ENCODE results near the gene EPHB2. TPM values are rescaled to one million over a fixed set of nuclear protein-coding genes. Genes with fewer than 3 reads are reported as not detected.

EPHB2 gene
- total and polyA plus RNA-seq, 12 donors, result 0.15 to 5.0 (median 0.85) TPM

DNA sequence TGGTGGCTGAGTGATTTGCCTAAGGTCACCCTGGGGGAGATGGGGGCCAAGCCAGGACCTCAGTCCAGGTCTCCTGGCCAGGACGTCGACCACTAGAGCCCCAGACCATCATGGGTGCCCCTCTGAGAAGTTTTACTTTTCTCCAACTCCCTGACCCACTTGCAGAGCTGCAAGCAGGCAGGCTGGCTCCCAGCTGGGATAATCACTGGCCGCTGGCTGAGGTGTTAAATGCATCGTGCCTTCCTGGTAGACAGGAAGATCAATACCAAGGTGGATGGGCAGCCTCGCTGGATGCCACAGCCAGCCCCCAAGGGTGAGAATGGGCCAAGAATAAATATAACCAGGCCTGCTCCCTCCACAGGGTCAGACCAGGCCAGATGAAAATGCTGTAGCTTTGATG, 106.2 kb downstream of the EPHB2 start:
- intact Hi-C loops (cut with DNase I), result loop anchor here in 2 of 10 donors (5.0 to 10.0 kb wide), 2 partner anchors 45 to 68 kb away; no protein-coding TSS in a partner anchor
- WGBS, 2 donors, result 90 to 92% methylated on average over 5 of the region's 5 CpGs
- TF ChIP-seq, protein P1, sequence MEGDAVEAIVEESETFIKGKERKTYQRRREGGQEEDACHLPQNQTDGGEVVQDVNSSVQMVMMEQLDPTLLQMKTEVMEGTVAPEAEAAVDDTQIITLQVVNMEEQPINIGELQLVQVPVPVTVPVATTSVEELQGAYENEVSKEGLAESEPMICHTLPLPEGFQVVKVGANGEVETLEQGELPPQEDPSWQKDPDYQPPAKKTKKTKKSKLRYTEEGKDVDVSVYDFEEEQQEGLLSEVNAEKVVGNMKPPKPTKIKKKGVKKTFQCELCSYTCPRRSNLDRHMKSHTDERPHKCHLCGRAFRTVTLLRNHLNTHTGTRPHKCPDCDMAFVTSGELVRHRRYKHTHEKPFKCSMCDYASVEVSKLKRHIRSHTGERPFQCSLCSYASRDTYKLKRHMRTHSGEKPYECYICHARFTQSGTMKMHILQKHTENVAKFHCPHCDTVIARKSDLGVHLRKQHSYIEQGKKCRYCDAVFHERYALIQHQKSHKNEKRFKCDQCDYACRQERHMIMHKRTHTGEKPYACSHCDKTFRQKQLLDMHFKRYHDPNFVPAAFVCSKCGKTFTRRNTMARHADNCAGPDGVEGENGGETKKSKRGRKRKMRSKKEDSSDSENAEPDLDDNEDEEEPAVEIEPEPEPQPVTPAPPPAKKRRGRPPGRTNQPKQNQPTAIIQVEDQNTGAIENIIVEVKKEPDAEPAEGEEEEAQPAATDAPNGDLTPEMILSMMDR (IDR thresholded peaks at IDR 0.05), result no peak
- Histone ChIP-seq H3K27ac (no peak overlapping the region), H3K4me3 (no peak overlapping the region), H3K4me1 (peaks cover 0 to 9% (median 2%) of the 10 kb centered on the region in 9 donors), H3K9me3 (no peaks in the 10 kb centered on the region), H3K27me3 (no peaks in the 10 kb centered on the region), H3K36me3 (no peaks in the 10 kb centered on the region)
- ATAC-seq (no peak), DNase-seq (no peak)

DNA sequence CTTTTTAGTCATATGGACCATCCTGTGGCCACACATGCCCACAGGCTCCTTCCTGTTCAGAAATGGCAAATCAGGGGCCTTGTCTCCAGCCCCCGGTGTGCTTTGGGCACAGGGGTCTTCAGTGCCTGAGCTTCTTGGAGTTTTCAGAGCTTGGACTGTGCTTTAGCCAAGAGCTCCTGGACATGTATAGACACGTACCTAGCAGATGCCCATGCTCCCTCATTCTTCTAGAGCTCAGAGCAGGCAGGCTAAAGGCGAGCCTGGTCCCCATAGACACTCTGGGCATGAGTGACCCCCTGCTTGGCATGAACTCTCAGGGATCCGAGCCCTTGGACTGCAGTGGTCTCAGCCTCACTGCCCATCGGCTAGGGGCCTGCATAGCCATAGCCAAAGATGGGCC, 106.8 kb downstream of the EPHB2 start:
- intact Hi-C loops (cut with DNase I), result loop anchor here in 2 of 10 donors (5.0 to 10.0 kb wide), 2 partner anchors 45 to 67 kb away; no protein-coding TSS in a partner anchor
- Histone ChIP-seq H3K4me1 (peaks cover 0 to 9% (median 2%) of the 10 kb centered on the region in 9 donors), H3K36me3 (no peaks in the 10 kb centered on the region), H3K27ac (no peak overlapping the region), H3K27me3 (no peaks in the 10 kb centered on the region), H3K9me3 (no peaks in the 10 kb centered on the region), H3K4me3 (no peak overlapping the region)
- TF ChIP-seq, protein P1 (IDR thresholded peaks at IDR 0.05), result no peak
- WGBS, 2 donors, result 81 to 91% methylated on average over 5 of the region's 5 CpGs
- DNase-seq, result no peak
- no peak for ATAC-seq

DNA sequence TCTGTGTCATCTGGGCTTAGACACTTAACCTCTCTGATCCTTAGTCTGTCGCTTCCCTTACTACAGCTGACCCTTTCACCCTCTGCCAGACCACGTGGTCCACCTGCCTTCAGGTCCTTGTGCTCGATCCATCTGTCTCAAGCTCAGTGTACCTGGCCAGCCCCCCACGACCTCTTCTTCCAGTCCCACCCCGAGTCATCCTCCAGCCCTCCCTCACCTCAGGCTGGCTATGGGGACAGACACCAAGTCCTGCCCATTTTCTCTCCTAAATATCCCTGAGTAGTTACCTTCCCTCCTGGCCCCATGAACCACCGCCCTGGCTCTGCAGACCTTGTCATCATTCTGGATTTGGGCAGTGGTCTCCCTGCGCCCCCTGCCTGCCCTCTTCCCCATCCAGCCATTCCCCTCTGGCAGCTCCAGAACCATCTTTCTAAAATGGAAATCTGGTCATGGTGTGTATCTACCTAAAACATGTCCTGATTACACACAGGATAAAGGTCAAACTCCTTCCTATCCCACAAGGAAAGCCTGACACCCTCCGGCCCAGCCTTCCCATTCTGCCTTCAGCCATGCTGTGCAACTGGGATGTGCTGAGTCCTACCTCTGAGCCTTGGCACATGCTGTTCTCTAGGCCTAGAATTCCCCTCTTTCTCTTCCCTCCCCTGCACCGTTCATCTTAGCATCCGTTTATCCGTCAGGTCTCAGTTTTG, 107.6 kb downstream of the EPHB2 start:
- TF ChIP-seq, protein P1 (IDR thresholded peaks at IDR 0.05), result no peak
- ATAC-seq (no peak), DNase-seq (no peak)
- intact Hi-C loops (cut with DNase I), result loop anchor here in 2 of 10 donors (5.0 to 10.0 kb wide), 2 partner anchors 44 to 67 kb away; no protein-coding TSS in a partner anchor
- H3K36me3 ChIP-seq, result no peaks in the 10 kb centered on the region
- no peak overlapping the region for H3K27ac ChIP-seq
- H3K27me3 ChIP-seq, result no peaks in the 10 kb centered on the region
- H3K4me3 ChIP-seq, result no peak overlapping the region
- H3K9me3 ChIP-seq, result no peaks in the 10 kb centered on the region
- peaks cover 0 to 9% (median 2%) of the 10 kb centered on the region in 9 donors for H3K4me1 ChIP-seq
- WGBS, 2 donors, result 72 to 76% methylated on average over 11 of the region's 11 CpGs

DNA sequence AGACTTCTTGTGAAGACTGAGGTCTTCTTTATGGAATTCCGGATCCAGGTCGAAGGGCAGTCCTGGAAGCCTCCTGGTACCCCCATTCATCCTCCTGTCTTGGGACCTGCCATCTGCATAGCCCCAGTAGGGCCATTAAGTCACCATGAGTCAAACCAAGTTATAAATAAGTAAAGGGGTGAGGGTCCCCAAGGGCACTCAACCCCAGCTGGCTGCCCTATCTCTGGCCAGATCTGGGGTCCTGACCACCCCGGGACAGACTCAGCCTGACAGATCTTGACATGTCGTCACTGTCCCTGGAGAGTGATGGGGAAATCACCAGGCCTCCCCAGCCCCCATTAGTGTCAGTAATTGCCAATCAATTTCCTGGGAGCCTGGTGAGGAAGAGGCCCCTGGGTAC, 108.7 kb downstream of the EPHB2 start:
- ATAC-seq (no peak), DNase-seq (no peak)
- Histone ChIP-seq H3K4me3 (no peak overlapping the region), H3K36me3 (no peaks in the 10 kb centered on the region), H3K4me1 (peaks cover 0 to 9% (median 2%) of the 10 kb centered on the region in 9 donors), H3K9me3 (no peaks in the 10 kb centered on the region), H3K27me3 (no peaks in the 10 kb centered on the region), H3K27ac (no peak overlapping the region)
- intact Hi-C loops (cut with DNase I), result loop anchor here in 2 of 10 donors (5.0 to 10.0 kb wide), 2 partner anchors 43 to 65 kb away; no protein-coding TSS in a partner anchor
- WGBS, 2 donors, result 75 to 76% methylated on average over 4 of the region's 4 CpGs
- TF ChIP-seq, protein P1 (IDR thresholded peaks at IDR 0.05), result no peak
